Activated CD8-positive, alpha-beta memory T cell treated with anti-CD3 and anti-CD28 coated beads, Interleukin-2, amount 50 U/mL, for 48 hours (primary cell): ENCODE measurements around the gene ARMC9.
"Not testable (repeated sequence)": the region's sequence is repeated elsewhere in the genome, so short reads cannot be mapped to it uniquely, and the experiment has no call there.

Experiments used
- DNase-seq: peaks from one replicate; pipeline ENCODE4 v3.0.0-alpha.2; 2020

The ARMC9 gene, protein sequence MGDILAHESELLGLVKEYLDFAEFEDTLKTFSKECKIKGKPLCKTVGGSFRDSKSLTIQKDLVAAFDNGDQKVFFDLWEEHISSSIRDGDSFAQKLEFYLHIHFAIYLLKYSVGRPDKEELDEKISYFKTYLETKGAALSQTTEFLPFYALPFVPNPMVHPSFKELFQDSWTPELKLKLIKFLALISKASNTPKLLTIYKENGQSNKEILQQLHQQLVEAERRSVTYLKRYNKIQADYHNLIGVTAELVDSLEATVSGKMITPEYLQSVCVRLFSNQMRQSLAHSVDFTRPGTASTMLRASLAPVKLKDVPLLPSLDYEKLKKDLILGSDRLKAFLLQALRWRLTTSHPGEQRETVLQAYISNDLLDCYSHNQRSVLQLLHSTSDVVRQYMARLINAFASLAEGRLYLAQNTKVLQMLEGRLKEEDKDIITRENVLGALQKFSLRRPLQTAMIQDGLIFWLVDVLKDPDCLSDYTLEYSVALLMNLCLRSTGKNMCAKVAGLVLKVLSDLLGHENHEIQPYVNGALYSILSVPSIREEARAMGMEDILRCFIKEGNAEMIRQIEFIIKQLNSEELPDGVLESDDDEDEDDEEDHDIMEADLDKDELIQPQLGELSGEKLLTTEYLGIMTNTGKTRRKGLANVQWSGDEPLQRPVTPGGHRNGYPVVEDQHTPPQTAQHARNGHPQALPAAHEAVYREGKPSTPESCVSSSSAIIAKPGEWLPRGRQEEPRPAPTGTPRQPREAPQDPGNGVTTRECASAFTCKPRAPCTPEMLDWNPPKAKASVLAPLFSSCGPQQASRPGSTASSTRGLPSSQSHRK

DNA sequence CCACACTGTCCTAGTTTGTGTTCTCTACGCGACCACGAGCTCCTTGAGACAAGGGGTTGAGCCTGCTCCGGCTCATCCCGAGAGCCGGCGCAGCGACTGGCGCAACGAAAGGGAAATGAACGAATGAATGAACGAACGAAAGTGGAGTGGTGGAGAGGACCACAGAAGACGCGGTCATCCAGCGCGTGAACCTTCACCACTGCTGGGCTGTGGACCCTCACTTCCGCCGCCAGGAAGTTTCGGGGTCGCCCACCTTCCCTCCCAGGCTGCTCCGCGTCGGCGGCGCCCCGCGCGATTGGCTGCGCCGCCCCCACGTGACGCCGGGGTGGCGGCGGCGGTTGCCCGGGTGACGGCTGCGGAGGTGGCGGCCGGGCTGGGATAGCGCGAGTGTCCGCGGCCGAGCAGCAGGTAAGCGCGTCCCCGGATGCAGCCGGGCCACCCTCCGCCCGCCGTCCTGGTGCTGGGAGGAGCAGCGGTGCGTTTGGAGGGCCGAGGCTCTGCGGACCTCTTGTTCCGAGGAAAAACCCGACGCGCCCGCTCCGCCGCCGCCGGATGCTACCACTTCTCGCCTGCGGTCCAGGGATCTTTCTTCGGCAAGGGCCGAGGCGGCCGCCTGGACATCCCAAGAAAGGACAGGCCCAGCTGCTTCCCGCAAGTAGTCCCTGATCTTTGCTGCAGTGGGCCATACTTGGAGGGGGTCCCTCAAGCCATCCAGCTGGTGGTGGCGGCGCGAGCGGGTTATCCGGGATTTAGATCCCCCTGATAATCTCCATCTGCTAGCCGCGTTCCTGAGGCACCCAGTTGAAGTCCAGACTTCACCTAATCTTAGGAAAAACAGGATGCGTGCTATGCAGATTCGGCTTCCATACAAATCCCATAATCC is at the start of gene ARMC9:
Gene ARMC9 (plus strand): TSS at position 341 of the 883 bp plus-strand sequence. CDS start 7,608 bp downstream, outside the sequence.
- peak; percentile 91 for DNase-seq

DNA sequence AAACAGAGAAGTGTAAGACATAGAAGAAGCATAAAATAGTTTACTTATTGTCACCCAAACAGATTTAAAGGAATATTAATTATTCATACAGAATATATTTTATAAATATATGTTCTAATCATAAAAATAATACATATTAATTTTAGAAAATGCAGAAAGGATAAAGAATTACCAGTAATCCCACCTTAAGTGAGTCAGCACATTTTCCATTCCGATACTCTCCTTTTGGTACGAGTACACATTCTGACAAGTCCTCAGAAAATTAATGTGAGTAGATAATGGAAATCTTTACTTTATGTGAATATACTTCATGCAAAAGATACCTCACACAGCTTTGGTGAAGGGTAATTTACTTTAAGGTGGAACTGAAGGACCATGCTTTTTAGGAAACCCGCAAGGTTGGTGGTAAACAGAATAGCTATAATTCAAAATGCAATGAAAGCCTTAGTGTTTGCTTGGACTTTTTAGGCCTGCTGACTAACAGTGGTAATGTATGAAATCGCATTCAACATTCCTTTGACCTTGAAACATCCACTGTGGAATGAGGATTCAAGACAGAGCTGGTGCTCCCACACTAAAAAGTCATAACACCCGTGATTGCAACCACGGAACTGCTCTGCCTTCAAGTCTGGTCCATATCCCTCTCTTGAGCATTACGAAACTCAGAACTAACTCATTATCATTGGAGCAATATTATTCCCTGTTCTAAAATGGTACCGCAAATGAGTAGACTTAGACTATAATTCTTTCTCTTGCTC is 45.5 kb upstream of the ARMC9 start:
- no peak for DNase-seq

DNA sequence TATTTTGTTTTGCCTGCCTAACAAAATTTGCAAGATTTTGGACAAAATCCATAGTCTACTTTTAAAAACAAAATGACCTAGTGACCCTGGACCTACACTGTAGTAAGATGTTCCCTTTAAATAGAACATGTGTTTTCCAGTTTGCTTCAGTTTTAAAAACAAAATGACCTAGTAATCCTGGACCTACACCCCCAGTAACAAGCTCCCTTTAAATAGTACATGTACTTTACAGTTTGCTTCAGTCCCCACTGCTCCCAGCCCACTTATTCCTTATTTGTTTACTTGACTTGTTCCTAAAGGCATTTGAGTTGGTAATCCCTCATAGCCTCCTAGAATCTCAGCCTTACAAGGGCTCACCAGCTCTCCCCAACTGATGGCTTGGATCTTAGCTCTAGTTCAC is 39.1 kb upstream of the ARMC9 start:
- no peak for DNase-seq

DNA sequence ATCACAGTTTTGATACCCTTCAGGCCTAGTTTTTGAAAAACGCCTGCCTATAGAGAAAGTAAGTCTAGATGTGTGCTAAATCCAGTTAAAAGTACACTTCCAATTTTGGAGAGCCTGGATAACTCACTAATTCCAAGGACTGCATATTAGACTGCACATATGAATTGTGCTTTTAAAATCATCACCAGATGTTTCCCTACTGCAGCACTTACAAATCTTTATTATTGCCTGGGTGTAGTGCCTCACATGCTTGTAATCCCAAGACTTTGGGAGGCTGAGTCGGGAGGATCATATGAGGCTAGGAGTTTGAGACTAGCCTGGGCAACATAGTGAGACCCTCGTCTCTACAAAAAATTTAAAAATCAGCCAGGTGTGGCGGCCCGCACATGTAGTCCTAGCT is 37.7 kb upstream of the ARMC9 start:
- no peak for DNase-seq

DNA sequence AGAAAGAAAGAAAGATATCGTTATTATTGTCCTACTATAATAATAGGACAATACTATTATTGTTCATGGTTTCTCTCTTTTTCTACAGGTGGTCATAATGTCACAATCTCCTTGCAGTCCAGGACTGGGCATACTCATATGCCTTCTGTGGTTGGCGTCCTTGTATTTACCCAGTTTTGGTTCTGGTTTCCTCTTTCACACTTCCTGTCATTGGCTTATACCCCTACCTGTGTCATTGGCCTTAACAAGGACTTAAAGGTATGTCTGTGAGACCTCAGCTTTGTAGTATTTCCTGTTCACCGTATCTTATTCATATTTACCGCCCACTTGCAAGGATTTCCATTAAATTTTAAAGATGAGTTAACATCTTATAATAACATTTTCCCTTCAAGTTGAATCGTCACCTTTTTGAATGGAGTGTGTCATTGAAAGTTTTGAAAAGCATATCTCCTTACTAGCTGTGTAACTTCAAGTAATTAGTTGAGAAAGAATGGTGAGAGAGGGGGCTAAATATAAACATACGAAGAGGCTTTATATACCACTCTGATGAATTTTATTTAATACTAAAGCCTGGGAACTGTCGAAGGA is 37.1 kb upstream of the ARMC9 start:
- no peak for DNase-seq

DNA sequence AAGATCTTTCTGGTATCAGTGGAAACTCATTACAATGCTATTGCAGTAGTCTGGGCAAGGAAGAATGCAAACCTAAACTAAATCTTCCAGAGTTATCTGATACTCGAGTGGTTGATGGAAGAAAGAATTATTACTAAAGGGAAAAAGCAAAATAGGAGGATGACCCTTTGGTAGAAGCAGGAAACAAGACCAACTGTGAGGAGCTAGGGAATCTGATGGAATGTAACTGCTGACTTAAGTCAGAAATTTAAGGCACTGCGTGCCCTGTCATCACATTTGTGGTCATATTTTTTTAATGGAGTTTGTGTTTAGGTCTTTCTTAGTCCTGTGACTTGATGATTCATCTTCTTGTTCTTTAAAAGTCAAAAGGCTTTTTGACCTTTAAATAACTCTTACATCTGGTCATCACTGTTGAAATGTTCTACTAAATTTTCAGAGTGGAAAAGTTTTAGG is 36.5 kb upstream of the ARMC9 start:
- no peak for DNase-seq

DNA sequence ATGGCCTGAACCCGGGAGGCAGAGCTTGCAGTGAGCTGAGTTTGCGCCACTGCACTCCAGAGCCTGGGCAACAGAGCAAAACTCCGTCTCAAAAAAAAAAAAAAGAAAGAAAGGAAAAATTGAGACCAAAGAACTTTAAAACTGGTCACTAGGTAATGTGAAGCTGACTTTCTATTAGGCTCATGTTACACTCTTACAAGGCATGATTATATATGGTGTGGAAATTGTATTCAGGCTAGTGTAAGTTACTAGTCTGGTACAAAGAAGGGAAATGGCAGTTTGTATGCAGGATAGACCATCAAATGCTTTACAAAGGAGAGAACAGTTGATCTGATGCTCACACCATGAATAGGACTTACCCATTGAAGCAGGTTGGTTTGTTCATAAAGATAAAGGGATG is 35.4 kb upstream of the ARMC9 start:
- DNase-seq: no peak

DNA sequence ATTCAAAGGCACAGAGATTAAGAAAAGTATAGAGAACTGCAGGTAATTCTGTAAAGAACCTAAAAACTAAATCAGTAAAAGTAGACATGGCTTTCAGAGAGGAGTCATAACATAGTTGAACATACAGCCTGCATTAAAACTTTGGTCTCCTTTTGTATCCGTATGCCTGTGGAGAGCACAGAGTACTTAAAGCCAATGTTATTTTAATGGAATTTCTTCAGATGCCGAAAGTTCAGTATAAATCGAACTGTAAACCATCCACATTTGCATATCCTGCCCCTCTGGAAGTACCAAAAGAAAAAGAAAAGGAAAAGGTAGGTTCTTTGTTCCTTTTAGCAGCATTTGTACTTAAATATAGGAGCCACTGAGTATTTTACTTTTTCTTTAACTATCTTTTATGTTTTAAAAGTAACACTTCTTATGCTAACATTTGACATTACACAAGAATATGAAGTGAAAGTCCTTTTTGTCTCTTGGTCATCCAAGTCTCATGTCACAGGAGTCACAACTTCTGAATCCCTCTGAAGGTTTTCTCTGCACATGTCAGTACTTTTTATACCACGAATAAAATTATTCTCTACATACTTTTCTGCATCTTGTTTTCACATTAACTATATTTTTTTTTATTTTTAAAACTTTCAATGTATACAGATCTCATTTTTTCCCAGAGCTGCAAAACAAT is 34.9 kb upstream of the ARMC9 start:
- DNase-seq: no peak

DNA sequence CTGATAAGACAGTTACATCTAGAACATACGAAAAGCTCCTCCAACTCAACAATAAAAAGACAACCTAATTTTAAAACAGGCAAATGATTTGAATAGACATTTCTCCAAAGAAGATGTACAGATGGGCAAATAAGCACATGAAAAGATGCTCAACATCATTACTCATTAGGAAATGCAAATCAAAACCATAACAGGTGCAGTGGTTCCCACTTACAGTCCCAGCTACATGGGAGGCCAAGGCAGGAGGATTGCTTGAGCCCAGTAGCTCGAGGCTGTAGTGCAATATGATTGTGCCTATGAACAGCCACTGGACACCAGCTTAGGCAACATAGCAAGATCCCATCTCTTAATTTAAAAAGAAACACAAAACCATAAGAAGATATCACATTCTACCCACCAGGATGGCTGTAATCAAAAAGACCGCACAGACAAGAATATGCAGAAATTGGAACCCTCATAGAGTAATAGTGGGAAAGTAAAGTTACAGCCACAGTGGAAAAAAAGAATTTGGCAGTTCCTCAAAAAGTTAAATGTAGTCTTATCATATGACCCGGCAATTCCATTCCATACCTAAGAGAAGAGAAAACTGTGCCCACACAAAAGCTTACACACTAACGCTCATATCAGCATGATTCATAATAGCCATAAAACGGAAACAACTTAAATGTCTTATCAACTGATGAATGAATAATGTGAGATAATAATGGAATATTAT is 30.5 kb upstream of the ARMC9 start:
- DNase-seq: no peak

DNA sequence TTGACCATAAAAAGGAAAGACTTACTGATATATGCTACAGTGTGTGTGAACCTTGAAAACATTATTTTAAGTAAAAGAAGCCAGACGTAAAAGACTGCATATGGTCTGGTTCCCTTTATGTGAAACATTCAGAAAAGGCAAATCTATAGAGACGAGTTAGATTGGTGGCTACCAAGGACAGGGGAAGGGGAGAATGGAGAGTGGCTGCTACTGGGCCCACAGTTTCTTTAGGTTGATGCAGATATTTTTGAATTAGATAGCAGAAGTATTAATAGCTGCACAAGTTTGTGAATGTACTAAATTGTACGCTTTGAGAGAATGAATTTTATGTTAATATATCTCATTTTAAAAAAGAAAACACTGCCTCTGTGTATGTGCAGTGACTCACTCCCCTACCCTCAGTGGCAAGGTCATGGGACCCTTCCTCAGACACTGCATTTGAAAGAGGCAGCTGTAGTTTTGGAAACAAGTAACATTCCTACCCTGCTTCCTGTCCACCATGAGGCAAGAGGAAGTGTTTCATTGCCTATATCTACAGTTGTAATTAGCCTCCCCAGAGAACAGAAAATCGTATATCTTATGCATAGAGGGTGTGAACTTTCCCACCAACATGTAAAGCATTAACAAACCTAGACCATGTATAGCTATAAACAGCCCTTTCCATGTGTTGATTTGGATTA is 29.8 kb upstream of the ARMC9 start:
- DNase-seq: no peak

DNA sequence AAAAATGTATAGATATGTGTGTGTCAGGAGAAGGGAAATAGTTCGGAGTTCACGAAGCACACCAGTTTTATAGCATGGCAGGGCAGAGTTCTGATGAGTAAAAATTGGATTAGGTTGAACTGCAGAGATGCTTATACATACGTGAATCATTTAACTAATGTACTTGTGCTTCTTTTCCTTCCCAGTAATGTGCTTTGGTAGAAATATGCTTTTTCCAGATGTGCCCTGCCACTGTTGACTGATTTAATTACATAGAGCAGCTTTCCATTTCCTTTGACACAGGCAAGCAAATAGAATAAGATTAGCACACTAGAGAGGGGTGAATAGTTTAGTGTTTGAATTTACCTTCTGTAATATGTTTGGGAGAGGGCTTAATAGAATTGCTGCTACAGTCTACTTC is 28.9 kb upstream of the ARMC9 start:
- DNase-seq: no peak

DNA sequence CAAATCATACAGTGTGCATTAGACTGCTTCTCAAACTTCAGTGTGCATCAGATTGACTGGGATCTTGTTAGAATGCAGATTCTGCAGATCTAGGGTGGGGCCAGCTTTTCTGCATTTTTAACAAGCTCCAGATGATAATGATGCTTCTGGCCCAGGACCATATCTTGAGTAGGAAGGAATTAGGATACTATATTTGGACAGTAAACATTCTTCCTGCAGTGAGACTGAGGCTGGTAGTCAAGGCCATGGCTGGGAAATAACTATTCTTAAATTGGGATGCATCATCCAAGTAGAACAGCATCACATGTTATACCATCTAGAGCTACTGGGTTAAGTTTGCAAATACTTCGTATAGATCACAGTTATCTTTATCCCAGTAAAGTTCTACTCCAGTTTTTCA is 28.4 kb upstream of the ARMC9 start:
- DNase-seq: no peak

DNA sequence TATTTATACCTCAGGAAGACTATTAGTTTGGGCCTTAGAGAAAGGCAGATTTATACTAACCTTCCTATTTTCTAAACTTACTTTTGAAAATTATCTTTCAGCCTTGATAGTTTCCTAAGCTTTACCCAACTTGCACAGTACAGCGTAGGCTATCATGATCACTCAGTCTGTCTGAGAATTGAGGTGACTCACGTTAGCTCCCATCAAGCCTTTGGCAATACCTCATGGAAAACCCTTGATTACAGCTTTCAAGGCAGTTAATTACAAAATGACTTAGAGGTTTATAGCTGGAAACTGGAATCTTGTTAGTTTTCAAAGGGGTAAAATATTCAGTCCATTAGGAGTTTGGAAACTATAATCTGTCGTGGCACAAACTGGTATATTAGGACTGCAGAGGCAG is 26.4 kb upstream of the ARMC9 start:
- no peak for DNase-seq

DNA sequence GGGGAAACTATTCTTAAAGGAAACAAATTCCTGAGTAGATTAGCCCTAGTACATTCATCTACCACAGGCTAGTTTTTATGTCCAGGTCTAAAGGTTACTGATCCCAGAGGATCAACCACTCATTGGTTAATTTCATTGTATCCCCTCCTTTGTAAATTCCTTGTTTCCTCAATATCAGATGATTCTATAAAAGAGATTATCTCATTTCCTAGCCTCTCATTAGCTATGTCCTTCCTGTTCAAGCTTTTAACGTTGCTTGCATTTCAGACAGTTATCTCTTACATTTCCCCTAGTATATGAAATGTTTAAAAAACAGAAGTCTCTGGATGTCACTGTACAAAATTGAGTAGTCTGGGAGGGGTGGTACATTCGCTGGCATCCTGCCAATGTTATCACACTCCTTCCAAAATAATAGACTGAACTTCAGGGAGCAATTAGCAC is 24.2 kb upstream of the ARMC9 start:
- no peak for DNase-seq

DNA sequence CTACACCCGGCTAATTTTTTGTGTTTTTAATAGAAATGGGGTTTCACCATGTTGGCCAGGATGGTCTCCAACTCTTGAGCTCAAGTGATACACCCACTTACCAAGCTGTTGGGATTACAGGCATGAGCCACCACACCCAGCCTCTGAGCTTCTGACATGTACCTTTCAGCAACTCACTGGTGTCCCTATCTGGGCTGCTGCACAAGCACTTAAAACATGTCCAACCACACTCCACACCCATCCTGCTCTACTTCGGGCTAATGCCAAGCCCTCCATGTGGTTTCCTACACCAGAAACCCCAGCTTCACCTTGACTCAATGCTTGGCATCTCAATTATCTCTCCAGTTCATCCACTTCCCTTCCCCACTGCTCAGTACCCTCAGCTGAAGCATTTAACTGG is 22.4 kb upstream of the ARMC9 start:
- DNase-seq: no peak

DNA sequence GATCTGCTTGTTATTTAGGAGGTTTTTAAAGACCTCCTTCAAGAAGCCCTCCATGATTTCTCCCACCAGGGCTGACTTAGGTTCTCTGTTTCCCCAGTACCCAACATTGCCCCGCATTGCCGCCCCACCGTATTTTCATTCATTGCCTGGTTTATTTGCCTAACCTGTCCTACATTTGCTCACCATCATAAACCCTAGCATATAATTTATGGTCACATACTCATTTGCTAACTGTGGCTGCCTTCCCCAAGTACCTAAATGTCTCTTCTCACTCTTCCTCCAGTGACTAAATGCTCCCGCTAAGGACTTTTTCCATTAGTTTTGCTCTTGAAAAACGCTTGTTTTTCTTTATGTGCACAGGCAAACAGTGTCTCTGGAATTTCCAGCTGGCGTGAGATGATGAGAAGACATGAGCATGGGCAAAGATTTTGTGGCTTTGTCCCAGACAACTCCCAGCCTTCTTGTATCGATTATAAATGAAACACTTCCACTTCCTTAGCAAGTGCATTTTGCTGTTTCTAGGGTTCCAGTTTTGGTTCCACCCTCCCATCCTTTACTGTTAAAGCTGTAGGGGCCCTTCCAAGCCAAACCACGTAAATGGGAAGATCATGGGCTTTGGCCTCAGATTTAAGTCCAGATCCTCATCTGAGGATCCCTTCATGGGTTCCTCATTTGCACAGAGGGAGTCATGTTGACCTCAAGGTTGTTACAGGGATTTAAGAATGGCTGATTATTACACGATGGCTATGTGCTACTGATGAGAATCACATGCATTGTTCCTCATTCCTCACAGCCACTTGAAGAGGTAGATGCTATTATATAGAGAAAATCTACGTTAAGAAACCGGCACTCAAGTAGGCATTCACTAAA is 21.0 kb upstream of the ARMC9 start:
- no peak for DNase-seq

DNA sequence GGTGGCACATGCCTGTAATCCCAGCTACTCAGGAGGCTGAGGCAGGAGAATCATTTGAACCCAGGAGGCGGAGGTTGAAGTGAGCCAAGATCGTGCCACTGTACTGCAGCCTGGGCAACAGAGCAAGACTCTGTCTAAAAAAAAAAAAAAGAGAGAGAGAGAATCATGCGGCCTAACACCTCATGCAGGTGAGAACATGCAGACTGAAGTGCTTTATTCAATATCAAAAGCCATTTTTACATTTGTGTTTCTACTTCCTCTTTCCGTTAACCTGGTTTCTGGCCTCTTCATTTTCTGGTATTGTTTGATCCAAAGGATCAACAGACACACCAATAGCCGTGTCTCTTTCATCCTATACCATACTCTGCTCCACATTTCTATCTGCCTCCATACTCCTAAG is 19.6 kb upstream of the ARMC9 start:
- not testable (repeated sequence) for DNase-seq

DNA sequence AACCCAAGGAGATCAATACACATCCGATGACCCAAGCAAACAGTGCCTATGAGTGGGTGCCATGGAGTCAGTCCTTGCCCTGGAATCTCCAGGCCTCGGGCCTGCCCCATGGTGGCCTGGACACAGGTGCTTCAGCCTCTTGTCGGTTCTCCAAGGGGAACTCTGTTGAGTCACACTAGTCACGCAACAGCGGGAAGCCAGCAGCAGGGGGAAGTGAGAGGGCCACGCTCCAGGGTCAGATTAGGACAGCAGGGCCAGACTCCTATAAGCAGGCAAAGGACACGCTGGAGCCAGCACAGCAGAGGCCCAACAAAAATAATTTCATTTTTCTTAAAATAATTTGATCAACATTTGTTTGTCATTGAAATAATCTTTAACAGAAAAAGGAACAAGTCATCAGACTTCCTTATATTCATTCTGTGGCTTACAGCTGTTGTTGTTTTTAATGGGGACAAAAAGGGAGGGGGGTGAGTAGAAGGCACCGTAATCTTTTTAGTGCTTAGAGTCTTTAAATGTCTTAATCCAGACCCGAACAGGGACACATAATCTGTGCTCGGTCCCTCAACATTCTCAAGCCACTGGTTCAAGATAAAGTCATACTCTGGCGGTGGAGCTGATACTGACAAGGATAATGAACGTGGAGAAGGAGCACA is 16.4 kb upstream of the ARMC9 start:
- peak; percentile 43 for DNase-seq
